HG02970 (cell line): ENCODE measurements around the gene TBC1D3I.
"Not testable (repeated sequence)": the region's sequence is repeated elsewhere in the genome, so short reads cannot be mapped to it uniquely, and the experiment has no call there.

Experiments
- ATAC-seq: cut with Tn5 transposase; IDR thresholded peaks from one replicate; pipeline ENCODE4 v1.9.1; 2021; ENCODE audit warnings: mild to moderate bottlenecking, moderate library complexity, moderate number of reproducible peaks; ENCODE audit not compliant: unreplicated experiment, low FRiP score

TBC1D3I gene

GRCh38 chr17:36207383-36207782 lies 57.0 kb downstream of the TBC1D3I start:
- ATAC-seq = not testable (repeated sequence)

GRCh38 chr17:36206486-36206821 lies 57.9 kb downstream of the TBC1D3I start:
- not testable (repeated sequence) for ATAC-seq

GRCh38 chr17:36205637-36206485 lies 58.5 kb downstream of the TBC1D3I start:
- ATAC-seq = no peak

- no peak for ATAC-seq
Observed at GRCh38 chr17:36204724-36205500, 59.5 kb downstream of the TBC1D3I start.
